ENCODE measurements around the gene TMEM106B. TPM values are rescaled to one million over a fixed set of nuclear protein-coding genes. Genes with fewer than 3 reads are reported as not detected.

Gene TMEM106B
- total and polyA plus RNA-seq, 2 of the 4 experiments (the other 2 are of a cell fraction): 24.7 to 59.5 TPM

GRCh38 chr7:12220389-12221046 is 9.4 kb downstream of the TMEM106B start:
- Histone ChIP-seq H3K4me1 (ENCODE audit: control insufficient read depth, insufficient read depth, low read length) (no peaks in the 10 kb centered on the region), H3K4me2 (ENCODE audit: low read depth, low read length) (no peak overlapping the region), H2BK120ac (ENCODE audit: low read depth, low read length) (no peak overlapping the region), H4K20me1 (ENCODE audit: insufficient read depth, low read length) (no peaks in the 10 kb centered on the region), H3K79me1 (ENCODE audit: low read depth in 1 of 2, low read length in 2 of 2) (no peaks in the 10 kb centered on the region; a peak in 2 of 4 replicates), H2BK20ac (ENCODE audit: low read depth, low read length) (no peak overlapping the region), H3K4me3 (ENCODE audit: insufficient read depth, low read depth, low read length) (no peak overlapping the region), H3K9ac (ENCODE audit: low read depth, low read length) (no peak overlapping the region), H4K8ac (ENCODE audit: low read depth in 2 of 2, low read length in 2 of 2) (no peak overlapping the region), H3K9me1 (ENCODE audit: insufficient read depth, low read length) (0 out of 2 replicates have a peak, but pooled peaks cover 3% of the 10 kb centered on the region), H2AFZ (replicated peaks; ENCODE audit: low read length, poor library complexity) (no peak overlapping the region), H3K4ac (ENCODE audit: low read depth, low read length) (no peak overlapping the region), H3K14ac (replicated peaks; ENCODE audit: low read depth, low read length) (no peak overlapping the region), H3K23ac (ENCODE audit: low read depth, low read length) (no peak overlapping the region), H3K27ac (ENCODE audit: insufficient read depth, low read length) (no peak overlapping the region), H4K91ac (ENCODE audit: insufficient read depth, low read depth, low read length) (no peak overlapping the region), H2BK5ac (ENCODE audit: low read depth, low read length, poor library complexity, severe bottlenecking) (no peak overlapping the region), H2AK9ac (replicated peaks; ENCODE audit: low read depth, low read length, poor library complexity) (no peak overlapping the region), H3K18ac (ENCODE audit: low read depth, low read length) (no peak overlapping the region), H3K27me3 (ENCODE audit: control insufficient read depth, insufficient read depth, low read length) (no peaks in the 10 kb centered on the region), H2BK15ac (ENCODE audit: low read depth, low read length) (no peak overlapping the region), H3K9me3 (ENCODE audit: control insufficient read depth, insufficient read depth, low read length) (no peaks in the 10 kb centered on the region), H3K56ac (ENCODE audit: extremely low read depth, insufficient read depth, low read length) (no peak overlapping the region), H2AK5ac (ENCODE audit: low read depth, low read length) (no peak overlapping the region), H4K5ac (ENCODE audit: low read depth, low read length) (no peak overlapping the region), H3K36me3 (ENCODE audit: control insufficient read depth, insufficient read depth, low read length) (peaks cover 6% of the 10 kb centered on the region; the same call in 1 of the 2 replicates)
- dilution Hi-C loops (cut with HindIII; ENCODE audit: low sequenced_read_pairs, unreplicated experiment): no loop called here
- ATAC-seq (ENCODE audit: low read depth): no peak
- TF ChIP-seq NFE2L2 (IDR thresholded peaks at IDR 0.05; ENCODE audit: low read depth, low read length) (no peak), BHLHE40 (IDR thresholded peaks at IDR 0.05; ENCODE audit: low read depth, low read length) (no peak), MAZ (IDR thresholded peaks at IDR 0.05; ENCODE audit: borderline replicate concordance, low read depth, low read length) (no peak), SMC3 (IDR thresholded peaks at IDR 0.05; ENCODE audit: low read depth, low read length) (no peak), ELK1 (IDR thresholded peaks at IDR 0.05; ENCODE audit: borderline replicate concordance, low read depth, low read length) (no peak), MXI1 (IDR thresholded peaks at IDR 0.05; ENCODE audit: borderline replicate concordance, low read depth, low read length) (no peak), CHD1 (IDR thresholded peaks at IDR 0.05; ENCODE audit: low read depth, low read length) (no peak), RFX5 (IDR thresholded peaks at IDR 0.05; ENCODE audit: low read depth, low read length) (no peak), RCOR1 (IDR thresholded peaks at IDR 0.05; ENCODE audit: insufficient replicate concordance, low read length) (no peak), POLR2A (IDR thresholded peaks at IDR 0.05; ENCODE audit: low read depth, low read length) (no peak), MAFK (IDR thresholded peaks at IDR 0.05; ENCODE audit: low read depth, low read length) (no peak), CEBPB (IDR thresholded peaks at IDR 0.05; ENCODE audit: low read depth, low read length) (no peak), USF2 (IDR thresholded peaks at IDR 0.05; ENCODE audit: low read depth, low read length) (no peak), FOS (IDR thresholded peaks at IDR 0.05; ENCODE audit: low read depth, low read length) (no peak)
- in situ Hi-C loops (cut with MboI; ENCODE audit: low sequenced_read_pairs): no loop called here
- WGBS, 2 experiments (ENCODE audit: extremely low coverage in 2 of 2, insufficient read length in 1 of 2): no CpG with 5 or more reads among the region's 1 CpG
- no peak for DNase-seq
- POLR2A ChIA-PET (ENCODE audit: unreplicated experiment): no interaction called here
- no TSS peak for BruUV-seq (replicated peaks)
- intact Hi-C loops (cut with micrococcal nuclease): no loop called here
- CTCF ChIA-PET: no interaction called here

Measured in IMR-90 (cell line).